ENCODE data around the gene NYNRIN.
"Not testable (repeated sequence)": the region's sequence is repeated elsewhere in the genome, so short reads cannot be mapped to it uniquely, and the experiment has no call there.

The NYNRIN gene

DNA sequence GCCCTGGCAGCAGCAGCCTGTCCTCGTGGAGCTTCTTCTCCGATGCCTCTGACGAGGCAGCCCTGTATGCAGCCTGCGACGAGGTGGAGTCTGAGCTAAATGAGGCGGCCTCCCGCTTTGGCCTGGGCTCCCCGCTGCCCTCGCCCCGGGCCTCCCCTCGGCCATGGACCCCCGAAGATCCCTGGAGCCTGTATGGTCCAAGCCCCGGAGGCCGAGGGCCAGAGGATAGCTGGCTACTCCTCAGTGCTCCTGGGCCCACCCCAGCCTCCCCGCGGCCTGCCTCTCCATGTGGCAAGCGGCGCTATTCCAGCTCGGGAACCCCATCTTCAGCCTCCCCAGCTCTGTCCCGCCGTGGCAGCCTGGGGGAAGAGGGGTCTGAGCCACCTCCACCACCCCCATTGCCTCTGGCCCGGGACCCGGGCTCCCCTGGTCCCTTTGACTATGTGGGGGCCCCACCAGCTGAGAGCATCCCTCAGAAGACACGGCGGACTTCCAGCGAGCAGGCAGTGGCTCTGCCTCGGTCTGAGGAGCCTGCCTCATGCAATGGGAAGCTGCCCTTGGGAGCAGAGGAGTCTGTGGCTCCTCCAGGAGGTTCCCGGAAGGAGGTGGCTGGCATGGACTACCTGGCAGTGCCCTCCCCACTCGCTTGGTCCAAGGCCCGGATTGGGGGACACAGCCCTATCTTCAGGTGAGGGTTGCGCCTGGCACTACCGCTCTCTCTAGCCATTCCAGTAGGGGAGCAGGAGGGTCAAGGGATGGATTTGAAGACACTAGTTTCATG lies 28.7 kb upstream of the NYNRIN start:
- Histone ChIP-seq H3K18ac (ENCODE audit: low read depth in 1 of 2, low read length in 2 of 2) (no peak overlapping the region), H3K4ac (ENCODE audit: low read depth in 1 of 2, low read length in 2 of 2) (no peak overlapping the region), H4K8ac (ENCODE audit: low read length) (no peak overlapping the region), H3K14ac (ENCODE audit: low read length in 2 of 2) (peak overlapping the region in 1 of 2 experiments; percentile 63), H2AK5ac (ENCODE audit: low read length, severe bottlenecking) (no peak overlapping the region), H3K9ac (ENCODE audit: low read length) (peak overlapping the region; percentile 98), H2BK5ac (ENCODE audit: low read depth, low read length, poor library complexity, severe bottlenecking) (no peak overlapping the region), H2BK12ac (ENCODE audit: low read length in 2 of 2) (peak overlapping the region in 1 of 2 experiments; percentile 38), H3K36me3 (ENCODE audit: control insufficient read depth in 1 of 2, insufficient read depth in 2 of 2, low read depth in 1 of 2, low read length in 2 of 2) (peaks cover 37 to 54% of the 10 kb centered on the region in 2 experiments), H3K4me3 (ENCODE audit: insufficient read depth in 1 of 2, low read depth in 1 of 2, low read length in 2 of 2) (peak overlapping the region in 1 of 2 experiments; percentile 89), H3K9me3 (ENCODE audit: control insufficient read depth, low read length) (no peaks in the 10 kb centered on the region), H3K79me1 (replicated peaks; ENCODE audit: low read length, poor library complexity, severe bottlenecking) (peaks cover 12% of the 10 kb centered on the region), H3K27ac (ENCODE audit: low read length, poor library complexity, severe bottlenecking) (no peak overlapping the region), H3K4me2 (ENCODE audit: low read length, poor library complexity, severe bottlenecking) (no peak overlapping the region), H2BK15ac (ENCODE audit: low read depth, poor library complexity, severe bottlenecking) (no peak overlapping the region), H2BK120ac (ENCODE audit: low read depth, low read length) (no peak overlapping the region), H2AFZ (ENCODE audit: low read depth, low read length) (no peak overlapping the region), H3K23ac (ENCODE audit: low read length in 2 of 2) (peak overlapping the region in 1 of 2 experiments; percentile 54), H3K4me1 (ENCODE audit: control insufficient read depth, insufficient read depth, low read depth, low read length) (peaks cover 33% of the 10 kb centered on the region), H3K27me3 (ENCODE audit: control insufficient read depth in 1 of 2, insufficient read depth in 1 of 2, low read length in 2 of 2) (no peaks in the 10 kb centered on the region), H4K91ac (ENCODE audit: low read length) (no peak overlapping the region)
- DNase-seq, result no peak
- 93% methylated on average over 32 of the region's 32 CpGs for WGBS

GRCh38 chr14:24370748-24371147 lies 28.1 kb upstream of the NYNRIN start:
- no peak overlapping the region for H2BK120ac ChIP-seq (ENCODE audit: low read depth, low read length)
- H3K27me3 ChIP-seq (ENCODE audit: control insufficient read depth in 1 of 2, insufficient read depth in 1 of 2, low read length in 2 of 2), result no peaks in the 10 kb centered on the region
- no peak overlapping the region for H3K18ac ChIP-seq (ENCODE audit: low read depth in 1 of 2, low read length in 2 of 2)
- no peak overlapping the region for H3K4ac ChIP-seq (ENCODE audit: low read depth in 1 of 2, low read length in 2 of 2)
- peaks cover 33% of the 10 kb centered on the region for H3K4me1 ChIP-seq (ENCODE audit: control insufficient read depth, insufficient read depth, low read depth, low read length)
- no peak overlapping the region for H2BK5ac ChIP-seq (ENCODE audit: low read depth, low read length, poor library complexity, severe bottlenecking)
- H2AFZ ChIP-seq (ENCODE audit: low read depth, low read length), result no peak overlapping the region
- no peak for DNase-seq
- no CpG with 5 or more reads among the region's 1 CpG for WGBS
- H4K91ac ChIP-seq (ENCODE audit: low read length), result no peak overlapping the region
- no peak overlapping the region for H3K27ac ChIP-seq (ENCODE audit: low read length, poor library complexity, severe bottlenecking)
- no peak overlapping the region for H2AK5ac ChIP-seq (ENCODE audit: low read length, severe bottlenecking)
- H3K9me3 ChIP-seq (ENCODE audit: control insufficient read depth, low read length), result no peaks in the 10 kb centered on the region
- H2BK12ac ChIP-seq (ENCODE audit: low read length in 2 of 2), result no peak overlapping the region
- H3K4me3 ChIP-seq (ENCODE audit: insufficient read depth in 1 of 2, low read depth in 1 of 2, low read length in 2 of 2), result peak overlapping the region in 1 of 2 experiments; percentile 89
- no peak overlapping the region for H2BK15ac ChIP-seq (ENCODE audit: low read depth, poor library complexity, severe bottlenecking)
- H3K36me3 ChIP-seq (ENCODE audit: control insufficient read depth in 1 of 2, insufficient read depth in 2 of 2, low read depth in 1 of 2, low read length in 2 of 2), result peaks cover 43 to 60% of the 10 kb centered on the region in 2 experiments
- peak overlapping the region; percentile 7 for H3K9ac ChIP-seq (ENCODE audit: low read length)
- H3K23ac ChIP-seq (ENCODE audit: low read length in 2 of 2), result no peak overlapping the region
- H3K14ac ChIP-seq (ENCODE audit: low read length in 2 of 2), result no peak overlapping the region
- H3K79me1 ChIP-seq (replicated peaks; ENCODE audit: low read length, poor library complexity, severe bottlenecking), result peaks cover 12% of the 10 kb centered on the region
- H4K8ac ChIP-seq (ENCODE audit: low read length), result no peak overlapping the region
- no peak overlapping the region for H3K4me2 ChIP-seq (ENCODE audit: low read length, poor library complexity, severe bottlenecking)

DNA sequence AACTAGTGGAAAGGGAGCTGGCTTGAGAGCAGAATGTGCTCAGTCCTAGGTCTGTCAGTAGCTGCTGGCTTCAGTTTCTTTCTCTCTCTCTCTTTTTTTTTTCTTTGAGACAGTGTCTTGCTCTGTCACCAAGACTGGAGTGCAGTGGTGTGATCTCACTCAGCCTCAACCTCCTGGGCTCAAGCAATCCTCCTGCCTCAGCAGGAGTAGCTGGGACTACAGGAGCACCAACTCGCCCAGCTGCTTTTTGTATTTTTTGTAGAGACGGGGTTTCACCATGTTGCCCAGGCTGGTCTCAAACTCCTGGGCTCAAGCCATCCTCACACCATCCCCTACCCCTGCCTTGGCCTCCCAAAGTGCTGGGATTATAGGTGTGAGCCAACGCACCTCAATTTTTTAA lies 27.2 kb upstream of the NYNRIN start:
- not testable (repeated sequence) for H3K4me2 ChIP-seq (ENCODE audit: low read length, poor library complexity, severe bottlenecking); H3K27ac ChIP-seq (ENCODE audit: low read length, poor library complexity, severe bottlenecking); DNase-seq; H3K23ac ChIP-seq (ENCODE audit: low read length in 2 of 2); H3K27me3 ChIP-seq (ENCODE audit: control insufficient read depth in 1 of 2, insufficient read depth in 1 of 2, low read length in 2 of 2); H3K4ac ChIP-seq (ENCODE audit: low read depth in 1 of 2, low read length in 2 of 2); H2AK5ac ChIP-seq (ENCODE audit: low read length, severe bottlenecking); H4K91ac ChIP-seq (ENCODE audit: low read length); H2BK12ac ChIP-seq (ENCODE audit: low read length in 2 of 2); H3K14ac ChIP-seq (ENCODE audit: low read length in 2 of 2); H2AFZ ChIP-seq (ENCODE audit: low read depth, low read length); H2BK5ac ChIP-seq (ENCODE audit: low read depth, low read length, poor library complexity, severe bottlenecking); H3K9me3 ChIP-seq (ENCODE audit: control insufficient read depth, low read length); H2BK120ac ChIP-seq (ENCODE audit: low read depth, low read length); H3K18ac ChIP-seq (ENCODE audit: low read depth in 1 of 2, low read length in 2 of 2); H2BK15ac ChIP-seq (ENCODE audit: low read depth, poor library complexity, severe bottlenecking)
- Histone ChIP-seq H3K4me3 (ENCODE audit: insufficient read depth in 1 of 2, low read depth in 1 of 2, low read length in 2 of 2) (peak overlapping the region in 1 of 2 experiments; percentile 89), H3K9ac (ENCODE audit: low read length) (peak overlapping the region; percentile 7), H3K4me1 (ENCODE audit: control insufficient read depth, insufficient read depth, low read depth, low read length) (peaks cover 28% of the 10 kb centered on the region), H3K36me3 (ENCODE audit: control insufficient read depth in 1 of 2, insufficient read depth in 2 of 2, low read depth in 1 of 2, low read length in 2 of 2) (peaks cover 52 to 69% of the 10 kb centered on the region in 2 experiments), H4K8ac (ENCODE audit: low read length) (peak overlapping the region; percentile 9), H3K79me1 (replicated peaks; ENCODE audit: low read length, poor library complexity, severe bottlenecking) (peaks cover 12% of the 10 kb centered on the region)
- WGBS, result 97% methylated on average over 3 of the region's 3 CpGs

DNA sequence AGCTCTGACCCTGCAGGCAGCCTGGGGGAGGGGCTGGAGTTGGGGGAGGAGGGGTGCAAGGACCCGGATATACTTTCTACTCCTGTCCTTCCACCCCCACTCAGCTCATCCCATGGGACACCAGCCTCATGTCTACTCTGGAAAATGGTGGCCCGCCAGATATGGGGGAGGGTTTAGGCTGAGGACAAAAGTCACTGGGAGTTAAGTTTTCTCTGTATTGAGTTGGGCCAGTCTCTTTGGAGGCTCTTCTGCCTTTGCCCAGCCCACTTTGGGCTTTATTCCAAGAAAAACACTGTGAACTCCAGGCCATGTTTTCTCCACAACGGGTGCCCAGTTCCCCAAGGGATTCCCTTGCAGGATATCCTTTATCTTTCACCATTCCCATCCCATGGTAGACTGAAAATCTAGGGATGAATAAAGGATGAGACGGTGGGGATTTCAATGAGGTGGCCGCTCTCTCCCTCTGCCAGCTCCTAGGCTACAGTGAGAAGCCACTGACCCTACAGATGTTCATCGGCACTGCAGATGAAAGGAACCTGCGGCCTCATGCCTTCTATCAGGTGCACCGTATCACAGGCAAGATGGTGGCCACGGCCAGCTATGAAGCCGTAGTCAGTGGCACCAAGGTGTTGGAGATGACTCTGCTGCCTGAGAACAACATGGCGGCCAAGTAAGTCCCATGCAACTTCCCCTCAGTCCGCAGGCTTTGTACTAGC lies 25.9 kb upstream of the NYNRIN start:
- H3K27me3 ChIP-seq (ENCODE audit: control insufficient read depth in 1 of 2, insufficient read depth in 1 of 2, low read length in 2 of 2), result no peaks in the 10 kb centered on the region
- H3K9ac ChIP-seq (ENCODE audit: low read length), result no peak overlapping the region
- no peak overlapping the region for H3K23ac ChIP-seq (ENCODE audit: low read length in 2 of 2)
- H2BK120ac ChIP-seq (ENCODE audit: low read depth, low read length), result no peak overlapping the region
- no peaks in the 10 kb centered on the region for H3K9me3 ChIP-seq (ENCODE audit: control insufficient read depth, low read length)
- H2AFZ ChIP-seq (ENCODE audit: low read depth, low read length), result no peak overlapping the region
- peaks cover 63 to 81% of the 10 kb centered on the region in 2 experiments for H3K36me3 ChIP-seq (ENCODE audit: control insufficient read depth in 1 of 2, insufficient read depth in 2 of 2, low read depth in 1 of 2, low read length in 2 of 2)
- H3K4ac ChIP-seq (ENCODE audit: low read depth in 1 of 2, low read length in 2 of 2), result no peak overlapping the region
- H3K14ac ChIP-seq (ENCODE audit: low read length in 2 of 2), result no peak overlapping the region
- 99% methylated on average over 9 of the region's 12 CpGs for WGBS
- no peak overlapping the region for H4K91ac ChIP-seq (ENCODE audit: low read length)
- no peak overlapping the region for H2BK12ac ChIP-seq (ENCODE audit: low read length in 2 of 2)
- no peak overlapping the region for H2BK5ac ChIP-seq (ENCODE audit: low read depth, low read length, poor library complexity, severe bottlenecking)
- no peak overlapping the region for H3K18ac ChIP-seq (ENCODE audit: low read depth in 1 of 2, low read length in 2 of 2)
- H3K27ac ChIP-seq (ENCODE audit: low read length, poor library complexity, severe bottlenecking), result no peak overlapping the region
- peaks cover 12% of the 10 kb centered on the region for H3K79me1 ChIP-seq (replicated peaks; ENCODE audit: low read length, poor library complexity, severe bottlenecking)
- no peak overlapping the region for H2AK5ac ChIP-seq (ENCODE audit: low read length, severe bottlenecking)
- no peak overlapping the region for H2BK15ac ChIP-seq (ENCODE audit: low read depth, poor library complexity, severe bottlenecking)
- no peak overlapping the region for H3K4me2 ChIP-seq (ENCODE audit: low read length, poor library complexity, severe bottlenecking)
- no peak for DNase-seq
- no peak overlapping the region for H4K8ac ChIP-seq (ENCODE audit: low read length)
- H3K4me1 ChIP-seq (ENCODE audit: control insufficient read depth, insufficient read depth, low read depth, low read length), result peaks cover 21% of the 10 kb centered on the region
- no peak overlapping the region for H3K4me3 ChIP-seq (ENCODE audit: insufficient read depth in 1 of 2, low read depth in 1 of 2, low read length in 2 of 2)
